ENCODE measurements around the gene PLIN4. TPM values are rescaled to one million over a fixed set of nuclear protein-coding genes. Genes with fewer than 3 reads are reported as not detected.

PLIN4 gene, protein sequence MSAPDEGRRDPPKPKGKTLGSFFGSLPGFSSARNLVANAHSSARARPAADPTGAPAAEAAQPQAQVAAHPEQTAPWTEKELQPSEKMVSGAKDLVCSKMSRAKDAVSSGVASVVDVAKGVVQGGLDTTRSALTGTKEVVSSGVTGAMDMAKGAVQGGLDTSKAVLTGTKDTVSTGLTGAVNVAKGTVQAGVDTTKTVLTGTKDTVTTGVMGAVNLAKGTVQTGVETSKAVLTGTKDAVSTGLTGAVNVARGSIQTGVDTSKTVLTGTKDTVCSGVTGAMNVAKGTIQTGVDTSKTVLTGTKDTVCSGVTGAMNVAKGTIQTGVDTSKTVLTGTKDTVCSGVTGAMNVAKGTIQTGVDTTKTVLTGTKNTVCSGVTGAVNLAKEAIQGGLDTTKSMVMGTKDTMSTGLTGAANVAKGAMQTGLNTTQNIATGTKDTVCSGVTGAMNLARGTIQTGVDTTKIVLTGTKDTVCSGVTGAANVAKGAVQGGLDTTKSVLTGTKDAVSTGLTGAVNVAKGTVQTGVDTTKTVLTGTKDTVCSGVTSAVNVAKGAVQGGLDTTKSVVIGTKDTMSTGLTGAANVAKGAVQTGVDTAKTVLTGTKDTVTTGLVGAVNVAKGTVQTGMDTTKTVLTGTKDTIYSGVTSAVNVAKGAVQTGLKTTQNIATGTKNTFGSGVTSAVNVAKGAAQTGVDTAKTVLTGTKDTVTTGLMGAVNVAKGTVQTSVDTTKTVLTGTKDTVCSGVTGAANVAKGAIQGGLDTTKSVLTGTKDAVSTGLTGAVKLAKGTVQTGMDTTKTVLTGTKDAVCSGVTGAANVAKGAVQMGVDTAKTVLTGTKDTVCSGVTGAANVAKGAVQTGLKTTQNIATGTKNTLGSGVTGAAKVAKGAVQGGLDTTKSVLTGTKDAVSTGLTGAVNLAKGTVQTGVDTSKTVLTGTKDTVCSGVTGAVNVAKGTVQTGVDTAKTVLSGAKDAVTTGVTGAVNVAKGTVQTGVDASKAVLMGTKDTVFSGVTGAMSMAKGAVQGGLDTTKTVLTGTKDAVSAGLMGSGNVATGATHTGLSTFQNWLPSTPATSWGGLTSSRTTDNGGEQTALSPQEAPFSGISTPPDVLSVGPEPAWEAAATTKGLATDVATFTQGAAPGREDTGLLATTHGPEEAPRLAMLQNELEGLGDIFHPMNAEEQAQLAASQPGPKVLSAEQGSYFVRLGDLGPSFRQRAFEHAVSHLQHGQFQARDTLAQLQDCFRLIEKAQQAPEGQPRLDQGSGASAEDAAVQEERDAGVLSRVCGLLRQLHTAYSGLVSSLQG (N-terminal part only)
- polyA plus RNA-seq: not detected in 2 replicates

GRCh38 chr19:4518345-4519171 is at the start of gene PLIN4:
PLIN4 (minus strand) TSS chr19:4518486; CDS start chr19:4518272, 214 bp downstream.

DNA sequence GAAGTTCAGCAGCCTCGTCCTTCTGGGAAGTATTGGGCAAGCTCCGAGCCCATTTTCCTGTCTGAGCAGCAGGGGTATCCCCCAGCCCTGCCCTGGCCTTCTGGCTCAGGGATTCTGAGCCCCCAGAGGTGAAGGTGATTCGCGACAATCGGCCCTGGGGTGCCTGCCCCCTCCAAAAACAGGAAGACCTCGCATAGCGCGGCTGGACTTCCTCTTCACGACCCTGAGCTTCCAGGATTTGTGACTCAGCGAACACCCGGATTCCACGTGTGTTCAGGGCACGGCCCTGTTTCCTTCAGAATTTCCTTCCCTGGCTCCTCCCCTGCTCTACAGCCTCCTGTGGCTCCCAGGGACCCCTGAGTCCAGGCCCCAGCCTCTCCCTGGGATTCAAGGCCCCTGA is 41.3 kb upstream of the PLIN4 start, which contains the start of gene SEMA6B:
Gene SEMA6B, minus strand, starts transcription at position 116 of the 400 bp plus-strand sequence. CDS start 1,227 bp downstream, outside the sequence.

GRCh38 chr19:4539693-4540581 is 21.7 kb upstream of the PLIN4 start, which contains the start of gene LRG1:
LRG1 (minus strand) TSS chr19:4540036; CDS start chr19:4540013, 23 bp downstream.

GRCh38 chr19:4534836-4535658 is 16.8 kb upstream of the PLIN4 start, which contains the start of gene PLIN5:
PLIN5 (minus strand) TSS chr19:4535224; CDS start chr19:4534074, 1,150 bp downstream.

GRCh38 chr19:4472174-4472974 is 45.9 kb downstream of the PLIN4 start, which contains the start of gene HDGFL2:
HDGFL2 (plus strand) TSS chr19:4472297; CDS start chr19:4472351, 54 bp downstream.

GRCh38 chr19:4457654-4458395 is 60.5 kb downstream of the PLIN4 start, which contains the start of gene UBXN6:
UBXN6 (minus strand) TSS chr19:4457794; CDS start chr19:4457697, 97 bp downstream.

Other genes with a start within 250 kb of the PLIN4 start
- 12.3 TPM in 1 of 2 replicates, not detected in the other for gene SHD, start 239.2 kb downstream of the PLIN4 start, polyA plus RNA-seq
- gene TMIGD2, start 216.1 kb downstream of the PLIN4 start, polyA plus RNA-seq: not detected in 2 replicates
- gene FSD1, start 213.9 kb downstream of the PLIN4 start, polyA plus RNA-seq: 4.8 and 7.1 TPM in 2 replicates
- 2.9 TPM in 1 of 2 replicates, not detected in the other for gene STAP2, start 179.7 kb downstream of the PLIN4 start, polyA plus RNA-seq
- 2.7 and 4.7 TPM in 2 replicates for gene MPND, start 174.9 kb downstream of the PLIN4 start, polyA plus RNA-seq
- gene SH3GL1, start 117.9 kb downstream of the PLIN4 start, polyA plus RNA-seq: 1.6 and 2.8 TPM in 2 replicates
- 0.75 and 2.4 TPM in 2 replicates for gene CHAF1A, start 115.8 kb downstream of the PLIN4 start, polyA plus RNA-seq
- gene UBXN6, start 60.7 kb downstream of the PLIN4 start, polyA plus RNA-seq: 12.1 and 14.0 TPM in 2 replicates
- gene HDGFL2, start 46.2 kb downstream of the PLIN4 start, polyA plus RNA-seq: 1.7 and 3.8 TPM in 2 replicates
- gene PLIN5, start 16.7 kb upstream of the PLIN4 start, polyA plus RNA-seq: 0.75 and 0.87 TPM in 2 replicates
- not detected in 2 replicates for gene LRG1, start 21.6 kb upstream of the PLIN4 start, polyA plus RNA-seq
- 1.0 and 1.1 TPM in 2 replicates for gene SEMA6B, start 41.2 kb upstream of the PLIN4 start, polyA plus RNA-seq
- gene TNFAIP8L1, start 121.0 kb upstream of the PLIN4 start, polyA plus RNA-seq: 1.5 TPM in 1 of 2 replicates, not detected in the other
- 47.3 and 63.5 TPM in 2 replicates for gene MYDGF, start 151.9 kb upstream of the PLIN4 start, polyA plus RNA-seq
- 1.3 and 3.1 TPM in 2 replicates for gene DPP9, start 205.4 kb upstream of the PLIN4 start, polyA plus RNA-seq

Data from Purkinje cell (primary cell).